Skeletal muscle cell (primary cell): ENCODE data around the gene TOP3B.

Experiments used
- DNase-seq: peaks from one replicate; pipeline ENCODE4 v3.0.0-alpha.2; 2010; ENCODE audit warnings: low read depth
- H3K4me3 ChIP-seq: 2 replicates; pipeline ENCODE4 v1.5.1; 2011; ENCODE audit warnings: low read depth, mild to moderate bottlenecking, control low read depth, low read length, moderate library complexity

Gene TOP3B

GRCh38 chr22:21982338-21982965, at the start of gene TOP3B:
Gene TOP3B (minus strand): TSS chr22:21982787. CDS start chr22:21975709, 7,078 bp downstream.
- peak within 1 kb of the TSS; percentile 100 for H3K4me3 ChIP-seq
- DNase-seq: peak; percentile 30

- no peak overlapping the region for H3K4me3 ChIP-seq
- DNase-seq: no peak
Measured at GRCh38 chr22:22031183-22031945, 48.8 kb upstream of the TOP3B start.

- H3K4me3 ChIP-seq: no peak overlapping the region
- DNase-seq: no peak
Measured at GRCh38 chr22:22030493-22031182, 48.1 kb upstream of the TOP3B start.

GRCh38 chr22:22027955-22028354, 45.4 kb upstream of the TOP3B start:
- no peak for DNase-seq
- H3K4me3 ChIP-seq: no peak overlapping the region

GRCh38 chr22:22026157-22026831, 43.7 kb upstream of the TOP3B start:
- DNase-seq: no peak
- no peak overlapping the region for H3K4me3 ChIP-seq

GRCh38 chr22:22025320-22026156, 43.0 kb upstream of the TOP3B start:
- H3K4me3 ChIP-seq: no peak overlapping the region
- DNase-seq: no peak

GRCh38 chr22:22024440-22024839, 41.9 kb upstream of the TOP3B start:
- H3K4me3 ChIP-seq: no peak overlapping the region
- DNase-seq: no peak

GRCh38 chr22:22023581-22024137, 41.1 kb upstream of the TOP3B start:
- no peak overlapping the region for H3K4me3 ChIP-seq
- no peak for DNase-seq

- no peak overlapping the region for H3K4me3 ChIP-seq
- no peak for DNase-seq
Measured at GRCh38 chr22:22022947-22023534, 40.5 kb upstream of the TOP3B start.

- no peak overlapping the region for H3K4me3 ChIP-seq
Measured at GRCh38 chr22:22022255-22022840, 39.8 kb upstream of the TOP3B start.

GRCh38 chr22:22021162-22021750, 38.7 kb upstream of the TOP3B start:
- no peak overlapping the region for H3K4me3 ChIP-seq
- no peak for DNase-seq

More at GRCh38 chr22:22022255-22022840, 39.8 kb upstream of the TOP3B start:
- no peak for DNase-seq

- no peak overlapping the region for H3K4me3 ChIP-seq
- DNase-seq: no peak
Measured at GRCh38 chr22:22020425-22020852, 37.9 kb upstream of the TOP3B start.

GRCh38 chr22:22019659-22020424, 37.3 kb upstream of the TOP3B start:
- DNase-seq: no peak
- H3K4me3 ChIP-seq: no peak overlapping the region

- no peak overlapping the region for H3K4me3 ChIP-seq
Measured at GRCh38 chr22:22018825-22019658, 36.5 kb upstream of the TOP3B start.

GRCh38 chr22:22015631-22016030, 33.0 kb upstream of the TOP3B start:
- DNase-seq: no peak
- no peak overlapping the region for H3K4me3 ChIP-seq

More at GRCh38 chr22:22018825-22019658, 36.5 kb upstream of the TOP3B start:
- DNase-seq: no peak

GRCh38 chr22:22014285-22014659, 31.7 kb upstream of the TOP3B start:
- H3K4me3 ChIP-seq: no peak overlapping the region
- no peak for DNase-seq
